HG03354 (cell line): ENCODE results near the gene CEP131.

Experiments
- ATAC-seq: cut with Tn5 transposase; IDR thresholded peaks from one replicate; pipeline ENCODE4 v1.9.1; 2021; ENCODE audit warnings: mild to moderate bottlenecking; ENCODE audit not compliant: unreplicated experiment, poor library complexity, severe bottlenecking

The CEP131 gene

GRCh38 chr17:81252326-81252986 lies 29.7 kb upstream of the CEP131 start:
- ATAC-seq, result no peak

- ATAC-seq, result no peak
Measured at GRCh38 chr17:81251709-81252301, 29.0 kb upstream of the CEP131 start.

GRCh38 chr17:81251094-81251708 lies 28.4 kb upstream of the CEP131 start:
- ATAC-seq, result no peak

GRCh38 chr17:81250286-81251093 lies 27.7 kb upstream of the CEP131 start:
- ATAC-seq, result no peak

GRCh38 chr17:81249223-81250040 lies 26.7 kb upstream of the CEP131 start:
- no peak for ATAC-seq

DNA sequence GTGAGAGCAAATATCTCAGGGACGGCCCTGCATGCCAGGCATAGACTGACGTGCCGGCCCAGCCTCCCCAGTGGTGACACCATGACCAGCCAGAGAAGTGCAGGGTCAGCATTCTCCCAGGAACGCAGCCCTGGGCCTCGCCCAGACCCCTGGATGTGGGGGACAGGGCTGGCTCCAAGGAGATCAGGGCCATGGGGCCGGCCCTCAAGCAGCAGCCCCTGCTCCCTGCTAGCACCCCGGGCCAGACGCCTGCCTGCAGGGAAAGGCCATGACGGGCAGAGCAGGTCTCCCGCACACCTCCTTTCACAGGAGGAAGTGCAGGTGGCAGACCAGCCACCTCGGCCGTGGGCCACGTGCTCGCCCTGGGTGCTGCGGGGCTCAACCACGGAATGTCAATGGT lies 25.9 kb upstream of the CEP131 start:
- ATAC-seq, result no peak

DNA sequence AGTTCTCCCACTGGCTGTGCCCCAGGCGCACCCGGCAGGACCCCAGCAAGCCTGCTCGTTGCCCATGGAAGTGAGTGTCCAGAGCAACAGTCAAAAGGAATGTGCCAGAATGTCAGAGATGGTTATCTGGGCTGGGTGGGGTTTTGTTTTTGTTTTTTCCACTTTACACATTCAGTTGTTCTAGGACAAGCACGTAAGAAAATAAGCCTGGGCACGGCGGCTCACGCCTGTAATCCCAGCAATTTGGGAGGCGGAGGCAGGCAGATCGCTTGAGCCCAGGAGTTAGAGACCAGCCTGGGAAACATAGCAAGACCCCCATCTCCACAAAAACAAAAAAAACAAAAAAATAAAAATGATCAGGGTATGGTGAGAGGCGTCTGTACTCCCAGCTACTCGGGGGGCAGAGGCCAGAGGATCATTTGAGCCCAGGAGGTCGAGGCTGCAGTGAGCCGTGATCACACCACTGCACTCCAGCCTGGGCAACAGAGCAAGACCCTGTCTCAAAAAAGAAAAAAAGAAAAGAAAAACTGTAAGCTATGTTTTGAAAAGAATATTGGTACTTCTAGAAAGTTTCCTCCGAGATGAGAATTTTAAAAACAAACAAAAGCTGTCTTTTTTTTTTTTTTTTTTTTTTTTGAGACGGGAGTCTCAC lies 24.7 kb upstream of the CEP131 start:
- no peak for ATAC-seq

DNA sequence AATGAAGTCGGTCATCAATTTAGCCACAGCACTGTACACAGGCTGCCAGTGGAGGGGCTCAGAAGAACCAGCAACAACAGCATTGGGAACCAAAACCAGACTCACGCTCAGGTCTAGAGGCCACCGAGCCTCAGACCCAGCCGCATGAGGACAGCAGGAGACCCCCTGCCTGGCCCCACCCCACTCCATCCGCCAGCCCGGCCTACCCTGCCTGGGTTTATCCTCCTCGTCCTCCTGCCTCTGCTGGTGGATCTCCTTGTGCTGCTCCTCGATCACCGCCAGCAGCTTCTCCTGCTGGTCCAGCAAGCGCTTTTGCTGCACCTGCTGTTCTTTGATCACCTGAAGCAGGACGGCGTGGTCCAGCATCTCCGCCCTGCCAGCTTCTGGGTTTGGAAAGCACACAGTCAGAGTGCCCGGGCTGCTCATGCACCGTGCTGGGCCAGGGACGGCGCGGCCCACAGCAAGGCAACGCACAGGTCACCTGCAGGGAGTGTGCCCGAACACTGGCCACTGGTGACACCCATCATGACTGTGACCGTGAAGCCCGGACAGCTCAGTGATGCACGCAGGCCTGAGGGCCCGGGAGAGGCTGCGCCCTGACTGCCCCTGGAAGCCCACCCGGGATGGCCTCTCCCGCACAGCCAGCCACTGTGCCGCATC lies 24.0 kb upstream of the CEP131 start:
- no peak for ATAC-seq

GRCh38 chr17:81246343-81246670 lies 23.5 kb upstream of the CEP131 start:
- no peak for ATAC-seq

- ATAC-seq, result no peak
Measured at GRCh38 chr17:81245665-81246342, 23.0 kb upstream of the CEP131 start.

- ATAC-seq, result no peak
Measured at GRCh38 chr17:81245024-81245664, 22.4 kb upstream of the CEP131 start.

DNA sequence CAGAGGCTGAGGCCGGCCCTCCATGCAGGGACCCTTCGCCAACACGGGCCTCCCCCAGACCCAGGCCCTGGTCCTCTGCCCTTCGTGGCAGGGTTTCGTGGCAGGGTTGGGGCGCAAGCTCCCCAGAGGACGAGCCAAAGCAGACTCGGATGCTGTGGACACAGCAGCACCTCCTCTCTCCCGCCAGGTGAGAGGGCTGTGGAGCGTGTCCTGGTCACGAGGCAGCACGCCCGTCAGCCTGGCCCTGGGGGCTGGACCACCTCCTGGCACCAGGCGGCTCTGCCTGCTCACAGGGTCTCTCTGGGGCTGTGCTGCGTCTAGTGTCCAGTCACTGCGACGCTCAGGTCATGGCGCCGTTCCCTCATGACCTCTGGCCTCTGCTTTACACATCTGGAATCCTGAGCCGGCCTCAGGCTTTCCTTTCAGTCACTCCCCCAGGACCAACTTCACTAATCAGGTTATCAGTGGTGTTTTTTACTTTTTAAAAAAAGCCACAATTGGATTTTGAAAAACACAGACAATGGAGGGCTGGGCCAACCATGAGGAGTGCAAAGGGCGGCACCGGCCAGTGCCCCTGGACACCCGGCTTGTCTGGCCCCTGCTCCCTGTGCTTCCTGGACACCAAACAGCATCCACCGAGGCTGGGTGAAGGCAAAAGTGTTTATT lies 21.7 kb upstream of the CEP131 start:
- no peak for ATAC-seq

GRCh38 chr17:81243333-81243664 lies 20.5 kb upstream of the CEP131 start:
- no peak for ATAC-seq

DNA sequence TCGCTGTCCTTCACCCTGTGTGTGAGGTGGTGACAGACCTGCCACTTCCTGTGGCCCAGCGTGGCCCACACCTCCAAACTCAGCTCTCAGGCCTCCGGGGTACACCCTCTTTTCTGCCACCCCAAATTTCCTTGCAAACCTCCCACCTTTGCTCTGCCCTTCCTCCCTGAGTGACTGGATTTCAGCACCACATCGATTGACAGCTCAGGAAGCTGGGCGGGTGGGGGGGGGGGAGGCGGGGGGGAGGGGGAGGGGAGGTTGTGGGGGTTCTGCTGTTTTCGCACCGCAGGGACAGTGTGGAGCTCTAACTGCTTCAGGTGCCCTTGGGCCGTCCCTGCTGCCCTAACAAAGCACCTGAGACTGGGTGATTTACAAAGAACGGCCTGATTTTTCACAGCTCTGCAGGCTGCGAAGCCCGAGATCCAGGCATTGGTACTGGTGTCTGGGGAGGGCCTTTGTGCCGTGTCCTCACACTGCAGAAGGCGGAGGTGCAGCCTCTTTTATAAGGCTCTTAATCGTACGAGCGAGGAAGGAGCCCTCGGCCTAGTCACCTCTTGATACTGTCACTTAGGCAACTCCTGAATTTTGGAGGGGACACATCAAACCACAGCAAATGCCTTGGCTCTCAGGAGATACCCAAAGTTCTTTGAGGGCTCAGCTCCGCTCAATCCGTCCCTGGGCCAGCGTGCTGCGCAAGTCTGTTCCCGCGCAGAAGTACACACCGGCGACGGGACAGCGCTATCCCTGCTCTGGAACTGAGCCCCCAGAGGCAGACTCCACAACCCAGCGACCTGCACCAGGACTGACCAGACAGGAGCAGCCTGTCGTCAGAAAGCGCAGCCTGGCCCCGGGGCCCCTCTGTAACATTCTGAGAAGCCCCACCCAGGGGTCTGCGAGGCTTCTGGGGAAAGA lies 19.9 kb upstream of the CEP131 start:
- ATAC-seq, result no peak

DNA sequence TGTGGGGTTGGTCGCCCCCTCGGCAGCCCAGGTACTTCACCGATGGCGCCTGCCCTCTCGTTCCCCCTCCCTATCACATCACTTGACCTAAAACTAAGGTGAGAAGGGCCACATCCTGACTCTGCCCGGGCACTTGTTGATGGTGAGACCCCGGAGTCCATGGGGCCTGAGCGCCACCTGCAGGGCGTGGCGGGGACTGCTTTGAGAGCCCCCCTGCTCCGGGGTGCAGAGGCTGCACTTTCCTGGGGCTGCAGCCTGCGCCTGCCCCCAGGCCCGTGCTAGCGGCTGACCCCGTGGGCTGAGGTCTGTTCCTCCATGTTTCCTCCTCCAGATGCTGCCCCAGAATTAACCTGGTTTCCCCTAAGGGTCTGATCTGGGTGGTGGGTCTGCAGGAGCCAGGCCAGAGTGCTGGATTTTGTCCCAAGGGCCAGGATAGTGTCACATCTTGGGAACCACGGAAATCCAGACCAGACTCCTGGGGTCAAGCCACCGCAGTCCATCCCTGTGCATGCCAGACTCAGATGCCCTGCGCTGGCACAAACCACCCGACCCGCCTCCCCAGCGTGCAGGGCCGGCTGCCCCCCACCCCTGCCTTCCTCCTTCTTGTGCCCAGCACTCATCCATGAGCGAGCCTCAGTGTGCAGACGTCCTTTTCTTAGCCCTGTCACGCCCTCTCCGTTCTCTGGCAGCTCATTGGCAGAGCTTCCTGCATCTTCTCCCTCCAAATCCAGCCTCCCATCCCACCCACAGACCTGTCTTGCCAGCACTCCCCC lies 19.1 kb upstream of the CEP131 start:
- no peak for ATAC-seq

- no peak for ATAC-seq
Measured at GRCh38 chr17:81241203-81241602, 18.4 kb upstream of the CEP131 start.
